ENCODE results near the gene GMPPA.

DNA sequence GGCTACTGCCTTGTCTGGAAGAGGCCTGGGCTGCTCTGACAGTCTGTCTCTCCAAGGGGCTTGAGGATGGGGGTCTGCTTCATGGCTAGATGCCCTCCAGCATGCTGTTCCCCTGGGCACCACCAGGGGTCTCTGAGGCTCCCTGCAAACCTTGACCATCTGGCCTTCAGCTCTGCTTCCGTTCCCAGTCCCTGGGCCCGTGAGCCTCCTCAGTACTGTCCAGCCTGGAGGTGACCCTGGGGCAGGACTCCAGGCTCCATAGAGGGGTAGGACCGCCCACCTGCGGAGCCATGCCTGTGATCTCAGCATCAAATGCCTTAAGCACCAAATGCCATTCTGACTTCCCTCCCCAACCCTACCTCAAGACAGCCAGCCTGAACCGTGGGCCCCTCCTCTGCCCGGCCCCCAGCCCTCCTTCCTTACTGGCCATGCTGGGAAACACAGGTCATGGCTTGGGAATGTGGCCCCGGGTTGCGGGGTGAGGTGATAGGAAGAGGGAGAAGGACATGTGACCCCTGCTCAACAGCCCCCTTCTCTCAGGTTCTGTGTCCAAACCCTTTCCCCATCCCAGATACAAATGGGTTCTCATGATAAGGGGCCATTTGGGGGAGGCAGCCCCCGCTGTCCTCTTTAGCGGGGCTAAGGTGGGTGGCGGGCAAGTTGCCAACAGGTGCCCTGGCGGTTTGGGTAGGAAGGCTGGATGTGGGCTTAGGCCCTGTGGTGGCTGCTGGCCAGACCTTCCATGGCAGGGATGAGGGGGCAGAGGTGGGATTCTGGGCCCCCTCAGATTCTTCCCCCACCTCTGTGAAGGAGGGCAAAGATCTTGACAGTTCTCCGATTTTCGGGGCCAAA is 39.0 kb upstream of the GMPPA start:
- TF ChIP-seq, protein P1, sequence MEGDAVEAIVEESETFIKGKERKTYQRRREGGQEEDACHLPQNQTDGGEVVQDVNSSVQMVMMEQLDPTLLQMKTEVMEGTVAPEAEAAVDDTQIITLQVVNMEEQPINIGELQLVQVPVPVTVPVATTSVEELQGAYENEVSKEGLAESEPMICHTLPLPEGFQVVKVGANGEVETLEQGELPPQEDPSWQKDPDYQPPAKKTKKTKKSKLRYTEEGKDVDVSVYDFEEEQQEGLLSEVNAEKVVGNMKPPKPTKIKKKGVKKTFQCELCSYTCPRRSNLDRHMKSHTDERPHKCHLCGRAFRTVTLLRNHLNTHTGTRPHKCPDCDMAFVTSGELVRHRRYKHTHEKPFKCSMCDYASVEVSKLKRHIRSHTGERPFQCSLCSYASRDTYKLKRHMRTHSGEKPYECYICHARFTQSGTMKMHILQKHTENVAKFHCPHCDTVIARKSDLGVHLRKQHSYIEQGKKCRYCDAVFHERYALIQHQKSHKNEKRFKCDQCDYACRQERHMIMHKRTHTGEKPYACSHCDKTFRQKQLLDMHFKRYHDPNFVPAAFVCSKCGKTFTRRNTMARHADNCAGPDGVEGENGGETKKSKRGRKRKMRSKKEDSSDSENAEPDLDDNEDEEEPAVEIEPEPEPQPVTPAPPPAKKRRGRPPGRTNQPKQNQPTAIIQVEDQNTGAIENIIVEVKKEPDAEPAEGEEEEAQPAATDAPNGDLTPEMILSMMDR (IDR thresholded peaks at IDR 0.05), result peak in 1 of 3 donors; percentile 7
- TF ChIP-seq POLR2A (IDR thresholded peaks at IDR 0.05), result no peak
